GM12892 (cell line): Measurements from ENCODE around the gene STOM.

Source experiments
- POLR2A ChIP-seq: IDR thresholded peaks from 2 replicates; pipeline ENCODE4 v1.6.1; 2011; ENCODE audit warnings: low read depth, low read length, control low read depth
- TAF1 ChIP-seq: IDR thresholded peaks from 2 replicates; pipeline ENCODE4 v1.6.1; 2011; ENCODE audit warnings: low read depth, mild to moderate bottlenecking, control low read depth, low read length, borderline replicate concordance

- TF ChIP-seq TAF1 = no peak
- no peak for TF ChIP-seq POLR2A
These were observed 47.2 kb downstream of the STOM start for GRCh38 chr9:121322737-121323448.
